Measurements from ENCODE around the gene ANKRD62.

ANKRD62 gene

DNA sequence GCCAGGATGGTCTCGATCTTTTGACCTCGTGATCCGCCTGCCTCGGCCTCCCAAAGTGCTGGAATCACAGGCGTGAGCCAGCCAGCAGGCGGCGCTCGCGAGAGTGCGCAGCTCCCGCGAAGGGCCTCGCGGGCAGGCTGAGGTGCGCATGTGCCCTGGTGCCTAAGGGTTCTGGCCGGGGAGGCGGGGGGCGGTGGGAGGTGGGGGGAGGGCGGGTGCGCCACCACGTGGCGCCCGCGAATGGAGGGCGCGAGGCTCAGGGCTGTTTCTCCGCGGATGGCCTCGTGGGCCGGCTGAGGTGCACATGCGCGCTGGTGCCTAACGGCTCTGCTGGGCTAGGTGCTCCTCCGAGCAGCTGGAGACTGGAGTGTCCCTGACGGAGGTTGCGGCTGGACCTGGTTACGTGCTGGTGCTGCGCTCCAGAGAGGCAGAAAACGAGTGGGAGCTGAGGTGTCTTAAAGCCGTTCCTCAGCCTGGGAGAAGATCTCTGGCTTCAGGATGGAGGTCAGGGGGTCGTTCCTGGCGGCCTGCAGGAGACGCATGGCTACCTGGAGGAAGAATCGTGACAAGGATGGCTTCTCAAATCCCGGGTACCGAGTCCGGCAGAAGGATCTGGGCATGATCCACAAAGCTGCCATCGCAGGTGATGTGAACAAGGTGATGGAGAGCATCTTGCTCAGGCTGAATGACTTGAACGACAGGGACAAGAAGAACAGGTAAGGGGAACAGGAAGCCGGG lies at the start of gene ANKRD62:
Gene ANKRD62, plus strand, starts transcription at position 324 of the 738 bp plus-strand sequence. Its CDS starts 175 bp downstream, at position 499.
- no peak for DNase-seq

DNA sequence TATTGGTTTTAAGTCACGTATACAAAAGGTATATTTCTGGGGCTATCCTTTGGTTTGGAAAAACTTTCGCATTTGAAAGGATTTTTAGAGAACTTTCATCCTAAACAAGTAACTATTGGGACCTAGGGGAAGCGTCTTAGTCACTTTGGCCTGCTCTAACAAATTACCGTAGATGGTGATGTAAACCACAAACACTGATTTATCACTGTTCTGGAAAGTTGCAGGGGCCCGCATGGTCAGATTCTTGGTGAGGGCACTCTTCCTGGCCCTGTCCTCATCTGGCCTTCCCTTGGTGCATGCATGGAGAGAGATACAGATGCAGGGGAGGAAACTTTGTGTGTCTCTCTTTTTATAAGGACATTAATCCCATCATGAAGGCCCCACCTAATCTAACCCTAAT lies 49.1 kb upstream of the ANKRD62 start:
- no peak for DNase-seq

DNA sequence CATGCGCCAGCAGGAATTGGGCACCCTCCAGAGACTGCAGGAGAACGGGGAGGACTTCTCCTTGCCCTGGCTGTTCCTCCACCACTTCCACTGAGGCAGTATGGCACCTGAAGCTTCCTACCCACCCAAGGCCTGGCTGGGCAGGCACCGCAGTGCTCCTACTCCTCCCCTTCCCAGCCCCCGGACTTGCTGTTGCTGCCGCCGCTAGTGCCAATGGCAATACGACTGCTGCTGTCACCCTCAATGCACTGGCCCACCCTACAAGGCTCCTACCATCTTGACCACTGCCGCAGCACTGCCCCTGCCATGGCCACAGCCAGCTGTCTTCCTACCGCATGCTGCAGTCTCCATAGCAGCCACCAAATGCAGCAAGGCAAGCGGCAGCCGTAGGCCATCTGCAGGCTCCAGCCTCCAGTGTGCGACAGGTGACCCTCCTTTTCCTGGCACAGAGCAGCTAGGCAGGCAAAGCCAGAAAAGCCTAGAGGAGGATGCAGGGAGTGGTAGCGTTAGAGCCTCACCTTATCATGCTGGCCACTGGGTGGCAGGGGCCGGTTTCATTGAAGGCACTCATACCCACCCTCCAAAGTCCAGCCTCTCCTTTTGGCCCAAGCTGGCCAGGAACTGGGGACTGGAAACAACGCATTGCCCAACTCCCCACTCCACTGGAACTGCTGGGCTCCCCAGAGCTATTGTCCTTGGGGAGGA lies 47.4 kb upstream of the ANKRD62 start:
- no peak for DNase-seq

DNA sequence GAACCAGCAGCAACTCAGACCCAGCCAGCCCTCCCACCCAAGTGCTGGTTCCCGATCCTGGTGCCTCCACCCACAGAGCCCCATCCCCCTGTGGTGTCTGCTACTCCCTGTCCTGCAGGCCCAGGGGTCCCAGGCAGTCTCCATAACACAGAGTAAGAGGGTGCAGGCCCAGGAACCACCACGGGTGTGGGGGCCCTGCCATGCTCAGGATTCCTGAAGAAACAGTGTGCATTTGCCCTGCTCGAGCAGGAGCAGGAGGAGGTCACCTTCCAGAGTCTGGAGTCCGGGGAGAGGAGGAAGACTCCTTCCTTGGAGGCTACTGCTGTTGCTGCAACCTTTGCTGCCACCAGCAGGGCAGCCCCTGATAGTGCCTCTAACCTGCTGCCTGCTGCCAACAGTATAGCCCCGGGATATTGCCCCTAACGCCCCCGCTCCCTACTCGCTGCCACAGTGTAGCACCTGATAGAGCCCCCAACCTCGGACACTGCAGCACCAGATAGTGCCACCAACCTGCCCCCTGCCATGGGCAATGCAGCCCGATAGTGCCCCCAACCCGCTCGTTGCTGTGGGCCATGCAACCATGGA lies 46.8 kb upstream of the ANKRD62 start:
- DNase-seq, result no peak

DNA sequence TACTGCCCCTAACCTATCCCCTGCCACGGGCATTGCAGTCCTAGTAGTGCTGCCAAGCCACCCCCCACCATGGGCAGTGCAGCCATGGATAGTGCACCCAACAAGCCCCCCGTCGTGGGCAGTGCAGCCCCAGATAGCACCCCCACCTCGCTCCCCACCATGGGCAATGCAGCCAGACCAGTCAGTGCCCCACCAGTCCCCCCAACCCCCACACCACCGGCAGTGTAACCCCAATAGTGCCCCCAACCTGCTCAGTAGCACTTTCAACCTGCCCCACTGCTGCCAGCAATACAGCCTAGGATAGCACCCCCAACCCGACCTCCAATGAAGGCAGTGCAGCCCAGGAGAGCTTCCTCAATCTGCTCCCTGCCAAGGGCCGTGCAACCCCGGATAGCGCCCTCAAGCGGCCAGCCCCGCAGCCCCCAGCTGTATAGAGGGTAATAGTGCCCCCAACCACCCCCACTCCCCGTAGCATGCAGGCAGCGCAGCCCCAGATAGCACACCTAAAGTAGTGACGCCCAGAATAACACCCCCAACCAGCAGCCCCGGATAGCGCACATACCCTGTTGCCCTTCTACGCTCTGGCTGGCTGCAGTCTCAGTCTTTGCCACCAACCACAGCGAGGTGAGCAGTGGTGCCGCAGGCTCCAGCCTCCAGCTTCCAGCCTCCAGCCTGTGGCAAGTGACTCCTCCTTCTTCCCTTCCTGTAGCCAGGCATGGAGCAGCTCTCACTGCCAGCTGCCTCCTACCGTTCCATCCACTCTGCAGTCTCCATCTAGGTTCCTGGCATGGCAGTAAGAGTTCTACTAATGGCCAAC lies 45.4 kb upstream of the ANKRD62 start:
- no peak for DNase-seq

DNA sequence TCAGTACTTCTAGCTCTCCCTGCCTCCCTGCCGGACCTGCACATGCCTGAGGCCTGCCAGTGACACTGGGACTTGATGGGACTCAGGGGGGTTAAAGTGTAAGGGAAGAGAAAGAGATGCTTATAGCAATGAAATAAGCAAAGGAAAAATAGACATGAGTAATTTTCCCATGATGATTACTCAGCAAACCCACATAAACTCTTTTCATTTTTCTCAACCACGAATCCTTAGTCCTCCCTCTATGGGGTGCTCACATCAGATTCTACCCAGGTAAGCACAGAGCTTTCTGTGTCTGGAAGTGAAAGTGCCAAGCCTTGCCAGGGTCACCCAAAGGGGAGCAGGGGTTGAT lies 44.8 kb upstream of the ANKRD62 start:
- no peak for DNase-seq

DNA sequence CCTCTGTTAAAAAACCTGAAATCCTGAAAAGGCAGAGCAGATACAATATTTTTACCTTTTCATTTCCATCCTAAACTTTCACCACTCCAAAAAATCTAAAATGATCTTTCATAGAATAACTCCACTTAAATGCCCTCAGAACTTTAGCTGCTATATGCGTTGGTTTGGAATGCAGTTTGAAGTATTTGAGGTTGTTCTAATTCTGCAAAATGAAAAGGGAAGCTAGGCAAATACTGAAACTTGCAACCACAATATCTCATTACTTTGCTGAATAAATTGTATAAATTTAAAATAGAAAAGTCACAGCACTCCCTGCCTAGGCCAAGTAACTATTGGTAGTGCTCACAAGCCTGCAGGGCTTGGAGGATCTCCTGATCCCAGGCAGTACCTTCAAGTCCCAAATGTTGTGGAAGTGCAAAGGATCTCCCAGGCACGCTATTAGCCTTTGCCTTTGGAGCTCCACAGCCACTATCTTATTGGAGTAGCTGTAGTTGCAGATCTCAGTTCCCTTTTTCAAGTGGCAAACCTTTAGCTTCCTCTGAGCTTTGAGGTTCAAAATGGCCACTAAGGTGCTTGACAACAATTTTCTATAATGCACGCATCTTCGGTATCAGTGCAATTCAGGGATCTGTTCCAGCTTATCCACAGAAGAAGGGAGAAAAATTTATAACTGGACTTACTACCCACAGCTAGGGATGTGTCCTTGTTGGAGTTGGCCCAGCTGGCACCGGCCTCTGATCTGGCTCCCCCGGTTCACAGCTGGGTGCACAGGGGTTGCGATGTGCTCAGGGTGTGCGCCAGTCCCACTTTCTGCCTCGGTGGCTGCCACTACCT lies 43.4 kb upstream of the ANKRD62 start:
- no peak for DNase-seq

DNA sequence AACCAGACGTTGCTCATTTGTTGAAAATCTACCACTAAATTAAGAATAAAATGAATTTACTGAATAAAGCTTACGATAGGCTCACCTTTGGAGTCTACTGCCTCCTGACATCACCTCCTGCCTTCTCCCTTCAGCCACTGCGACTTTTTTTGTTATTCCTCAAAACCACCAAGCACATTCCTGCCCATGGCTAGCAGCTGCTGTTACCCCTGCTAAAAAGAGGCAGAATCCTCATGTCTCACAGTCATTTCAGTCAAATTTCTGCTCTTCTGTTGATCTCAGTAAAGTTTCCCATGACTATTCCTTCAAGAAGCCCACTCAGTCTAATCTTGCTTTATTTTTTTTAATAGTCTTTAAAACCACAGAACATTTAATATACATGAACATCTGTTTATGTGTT lies 40.8 kb upstream of the ANKRD62 start:
- no peak for DNase-seq

DNA sequence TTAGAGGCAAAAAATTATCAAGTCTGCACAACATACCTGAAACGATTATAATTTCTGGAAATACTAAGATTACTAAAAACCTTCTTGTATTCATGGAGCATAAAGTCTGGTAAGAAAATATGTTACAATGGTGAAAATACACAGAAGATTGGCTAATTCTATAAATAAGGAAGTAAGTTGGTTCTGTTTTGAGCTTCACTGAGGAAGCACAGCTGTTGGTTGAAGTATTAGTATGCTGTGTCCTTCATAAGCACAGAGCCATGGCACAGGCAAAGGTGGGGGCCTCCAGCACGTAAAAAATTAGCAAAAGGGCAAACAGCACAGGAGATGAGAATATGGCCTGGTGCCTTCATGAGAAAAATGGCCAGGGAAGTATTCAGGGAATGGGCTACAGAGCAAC lies 40.4 kb upstream of the ANKRD62 start:
- no peak for DNase-seq

DNA sequence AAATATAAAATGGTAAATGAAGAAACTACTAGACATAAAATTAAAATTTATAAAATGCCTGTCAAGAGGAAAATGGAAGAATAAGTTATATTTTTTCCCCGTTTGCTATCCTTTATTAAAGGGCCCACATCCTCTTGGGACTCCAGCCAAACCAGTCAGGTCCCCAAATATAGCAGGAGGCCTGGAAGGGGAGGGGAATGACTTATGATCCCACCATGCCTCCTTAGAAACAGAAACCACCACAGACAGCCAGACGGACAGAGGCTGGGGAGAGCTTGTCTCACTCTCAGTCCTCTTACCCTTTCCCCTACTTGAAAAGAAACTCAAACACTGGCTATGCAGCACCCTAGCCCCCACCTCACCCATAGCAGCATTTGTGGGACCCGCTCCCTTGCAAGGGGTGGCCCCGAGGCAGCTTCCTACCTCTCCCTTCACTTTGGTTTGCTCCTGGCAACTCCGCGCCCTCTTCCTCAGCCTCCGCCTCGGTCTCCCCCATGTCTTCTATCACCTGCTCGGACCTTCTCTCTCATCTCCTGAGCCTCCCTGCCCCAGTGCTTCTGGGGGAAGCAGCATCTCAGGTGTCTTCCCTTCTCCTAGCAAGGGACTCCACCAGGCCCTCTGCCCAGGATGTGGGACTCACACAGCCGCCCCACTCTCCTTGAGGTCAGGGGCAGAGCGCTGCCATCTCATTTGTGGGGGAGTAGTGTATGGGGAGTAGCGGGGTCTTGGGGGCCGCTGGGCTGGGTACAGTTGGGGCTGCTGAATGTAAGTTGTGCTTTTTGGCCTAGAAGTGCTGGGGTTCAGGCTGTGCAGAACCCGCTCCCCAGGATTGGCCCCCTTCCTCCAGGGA lies 37.4 kb upstream of the ANKRD62 start:
- no peak for DNase-seq

DNA sequence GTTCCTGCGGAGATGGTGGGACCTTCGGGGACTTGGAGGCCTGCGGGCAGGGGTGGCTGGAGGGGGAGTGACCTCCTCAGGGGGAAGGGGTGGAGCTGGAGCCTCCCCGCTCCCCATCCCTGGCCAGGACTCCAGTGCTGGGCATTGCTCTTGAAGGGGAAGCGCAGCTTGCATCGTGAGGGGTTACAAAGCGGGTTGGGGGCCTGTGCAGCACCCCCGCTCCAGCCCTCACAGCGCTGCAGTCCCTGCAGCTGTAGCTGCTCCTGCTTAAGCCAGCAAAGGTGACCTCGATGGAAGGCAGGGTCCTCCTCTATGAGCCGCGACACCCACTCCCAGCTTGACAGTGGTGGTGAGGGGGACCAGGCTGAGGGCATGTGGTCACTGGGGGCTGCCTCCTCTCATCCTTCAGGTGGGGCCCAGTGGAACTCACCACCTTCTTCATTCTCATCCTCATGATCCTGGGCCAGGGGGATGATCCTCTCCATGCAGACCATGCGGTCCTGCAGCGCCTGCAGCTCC lies 36.7 kb upstream of the ANKRD62 start:
- no peak for DNase-seq

DNA sequence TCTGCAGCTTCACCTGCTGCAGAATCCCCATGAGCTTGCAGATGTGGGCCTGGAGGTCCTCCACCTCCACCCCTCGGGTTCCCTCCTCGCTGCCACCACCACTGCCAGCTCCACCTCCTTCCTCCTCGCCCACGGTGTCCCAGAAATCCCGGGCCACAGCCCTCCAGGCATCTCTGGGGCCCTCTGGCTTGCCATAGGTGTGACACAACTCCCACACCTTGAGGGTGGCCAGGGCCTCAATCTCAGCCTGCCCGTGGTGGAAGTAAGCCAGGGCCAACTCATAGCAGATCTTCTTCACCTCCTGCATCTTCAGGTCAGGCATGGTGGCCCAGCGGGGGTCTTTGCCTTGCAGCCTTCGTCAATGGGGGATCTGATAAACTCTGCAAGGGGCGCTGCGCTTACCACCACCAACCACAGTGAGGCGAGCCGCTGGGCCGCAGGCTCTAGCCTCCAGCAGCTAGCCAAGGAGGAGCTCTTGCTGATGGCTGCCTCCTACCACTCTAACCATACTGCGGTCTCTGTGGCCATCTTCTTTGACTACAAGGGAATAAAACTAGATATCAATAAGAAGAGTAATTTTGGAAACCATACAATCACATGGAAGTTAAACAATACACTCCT lies 36.1 kb upstream of the ANKRD62 start:
- DNase-seq, result no peak

DNA sequence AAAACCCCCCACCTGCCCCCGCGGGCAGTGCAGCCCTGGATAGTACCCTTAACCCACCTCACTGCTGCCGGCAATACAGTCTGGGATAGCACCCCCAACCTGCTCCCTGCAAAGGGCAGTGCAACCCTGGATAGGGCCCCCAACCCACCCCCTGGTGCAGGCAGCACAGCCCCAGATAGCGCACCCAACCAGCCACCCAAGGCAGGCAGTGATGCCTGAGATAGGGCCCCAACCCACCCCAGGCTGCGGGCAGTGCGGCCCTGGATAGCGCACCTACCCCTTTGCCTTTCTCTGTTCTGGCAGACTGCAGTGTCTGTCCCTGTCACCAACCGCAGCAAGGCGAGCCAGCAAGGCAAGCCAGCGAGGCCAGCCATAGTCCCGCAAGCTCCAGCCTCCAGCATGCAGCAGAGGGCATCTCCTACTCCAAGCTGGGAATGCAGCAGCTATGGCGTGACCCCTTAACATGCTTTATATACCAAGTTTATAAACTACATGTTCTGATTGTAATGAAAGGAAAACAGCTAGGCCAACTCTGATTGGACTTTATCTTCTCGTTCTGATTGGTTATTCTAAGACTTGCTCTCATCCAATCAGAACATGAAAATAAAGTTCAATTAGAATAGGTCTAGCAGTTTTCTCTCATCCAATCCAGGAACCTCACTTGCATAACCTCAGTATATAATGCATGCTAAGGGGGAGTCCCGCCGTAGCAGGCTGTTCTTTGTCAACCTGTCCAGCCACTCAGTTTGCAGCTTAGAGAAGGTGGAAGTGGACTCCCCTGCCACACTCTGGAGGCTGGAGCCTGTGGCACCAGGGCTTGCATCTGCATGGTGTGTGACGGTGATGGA lies 34.1 kb upstream of the ANKRD62 start:
- peak; percentile 35 for DNase-seq

DNA sequence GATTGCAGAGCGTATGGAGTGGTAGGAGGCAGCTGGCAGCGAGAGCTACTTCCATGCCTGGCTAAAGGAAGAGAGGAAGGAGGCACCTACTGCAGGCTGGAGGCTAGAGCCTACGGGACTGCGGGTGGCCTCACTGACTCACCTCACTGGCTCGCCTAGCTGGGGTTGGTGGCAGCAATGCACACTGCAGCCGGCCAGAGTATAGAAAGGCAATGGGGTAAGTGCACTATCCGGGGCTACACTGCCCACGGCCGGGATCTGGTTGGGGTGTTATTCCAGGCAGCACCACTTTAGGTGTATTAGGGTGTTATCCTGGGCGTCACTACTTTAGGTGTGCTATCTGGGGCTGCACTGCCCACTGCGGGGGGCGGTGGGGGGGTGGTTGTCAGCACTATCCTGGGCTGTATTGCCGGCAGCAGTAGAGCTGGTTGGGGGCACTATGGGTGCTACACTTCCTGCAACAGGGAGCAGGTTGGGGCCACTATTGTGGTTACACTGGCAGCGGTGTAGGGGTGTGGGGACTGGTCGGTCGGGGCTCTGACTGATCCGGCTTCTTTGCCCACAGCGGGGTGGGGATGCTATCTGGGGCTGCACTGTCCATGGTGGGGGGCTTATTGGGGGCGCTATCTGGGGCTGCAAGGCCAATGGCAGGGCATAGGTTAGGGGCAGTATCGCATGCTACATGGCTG lies 33.3 kb upstream of the ANKRD62 start:
- DNase-seq, result no peak

DNA sequence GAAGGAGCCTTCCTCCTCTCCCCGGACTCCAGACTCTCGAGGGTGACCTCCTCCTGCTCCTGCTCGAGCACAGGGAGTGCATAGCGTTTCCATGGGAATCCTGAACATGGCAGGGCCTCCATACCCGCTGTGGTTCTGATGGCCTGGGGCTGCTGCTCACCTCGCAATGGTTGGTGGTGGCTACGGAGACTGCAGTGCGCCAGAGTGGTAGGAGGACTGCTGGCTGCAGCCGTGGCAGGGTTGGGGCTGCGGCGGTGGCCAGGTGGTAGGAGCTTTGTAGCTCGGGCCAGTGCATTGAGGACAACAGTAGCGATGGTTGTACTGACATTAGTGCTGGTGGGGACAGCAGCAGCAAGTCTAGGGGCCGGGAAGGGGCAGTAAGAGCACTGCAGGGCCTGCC lies 32.0 kb upstream of the ANKRD62 start:
- no peak for DNase-seq

DNA sequence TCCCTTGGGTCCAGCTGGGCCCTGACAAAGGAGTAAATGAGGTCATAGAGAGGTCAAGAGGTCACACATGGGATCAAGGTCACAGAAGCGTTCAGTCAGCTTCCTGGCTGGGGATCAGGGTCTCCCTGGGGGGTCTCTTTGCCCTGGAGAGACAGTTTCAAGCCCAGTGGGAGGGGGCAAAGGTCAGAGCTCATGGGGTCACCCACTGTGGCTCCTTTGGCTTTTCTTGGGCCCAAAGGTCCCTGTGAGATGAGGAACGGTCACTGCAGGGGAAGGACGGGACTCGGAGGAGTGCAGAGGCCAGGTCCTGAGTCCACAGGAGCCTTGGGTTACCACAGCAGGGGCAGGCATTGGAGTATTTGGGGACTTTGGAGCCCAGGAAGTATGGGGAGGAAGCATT lies 30.7 kb upstream of the ANKRD62 start:
- DNase-seq, result no peak

DNA sequence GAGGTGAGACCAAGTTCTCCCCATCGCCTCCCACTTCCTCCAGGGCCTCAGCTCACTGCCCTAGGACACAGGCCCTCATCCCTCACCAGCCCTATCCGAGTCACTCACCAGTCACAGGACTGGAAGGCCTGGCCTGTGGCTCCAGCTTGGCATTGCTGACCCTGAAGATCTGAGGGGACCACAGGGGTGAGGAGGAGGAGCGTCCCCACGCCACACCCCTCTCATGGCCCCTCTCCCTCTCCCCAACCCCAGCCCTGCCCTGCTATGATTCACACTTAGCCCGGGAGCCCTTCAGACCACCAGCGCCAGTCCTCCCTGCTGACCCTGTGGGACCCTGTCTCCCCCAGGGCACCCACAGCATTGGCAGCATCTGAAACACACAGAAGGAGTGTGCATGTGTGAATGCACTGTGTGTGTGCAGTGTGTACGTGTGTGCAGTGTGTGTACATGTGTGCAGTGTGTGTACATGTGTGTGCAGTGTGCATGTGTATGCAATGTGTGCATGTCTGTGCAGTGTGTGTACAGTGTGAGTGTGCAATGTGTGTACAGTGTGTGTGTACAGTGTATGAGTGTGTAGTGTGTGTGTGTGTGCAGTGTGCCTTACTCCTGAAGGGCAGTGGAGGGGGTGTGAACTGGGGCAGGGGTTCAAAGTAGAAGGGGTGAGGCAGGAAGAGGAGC lies 29.4 kb upstream of the ANKRD62 start:
- DNase-seq, result no peak

DNA sequence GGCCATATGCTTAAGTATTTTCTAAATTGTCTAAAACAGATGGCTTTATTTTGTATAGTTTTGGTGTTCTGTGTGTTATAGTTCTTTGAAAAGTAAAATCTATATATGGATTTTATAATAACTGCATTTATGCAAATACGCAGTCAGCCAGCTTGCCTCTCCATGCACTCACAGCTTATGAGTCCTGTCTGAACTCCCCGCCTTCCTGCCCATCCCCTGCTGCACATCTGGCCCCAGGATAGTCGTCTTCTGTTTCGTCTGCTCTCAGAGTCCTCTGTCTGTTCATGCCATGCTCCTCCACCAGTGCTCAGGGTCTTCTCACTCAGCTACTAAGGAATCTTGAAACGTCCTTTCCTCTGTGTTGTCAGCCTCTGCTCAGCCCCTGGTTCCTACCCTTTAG lies 28.2 kb upstream of the ANKRD62 start:
- no peak for DNase-seq
